GM21381 (cell line): Measurements from ENCODE around the gene SNUPN.
"Not testable (repeated sequence)": the region's sequence is repeated elsewhere in the genome, so short reads cannot be mapped to it uniquely, and the experiment has no call there.

Experiments used
- ATAC-seq: cut with Tn5 transposase; IDR thresholded peaks from one replicate; pipeline ENCODE4 v1.9.1; 2021; ENCODE audit warnings: mild to moderate bottlenecking, moderate library complexity; ENCODE audit not compliant: unreplicated experiment

Gene SNUPN

GRCh38 chr15:75637245-75638009 is 11.9 kb upstream of the SNUPN start:
- no peak for ATAC-seq

GRCh38 chr15:75636026-75636425 is 10.5 kb upstream of the SNUPN start:
- ATAC-seq: no peak

- ATAC-seq: not testable (repeated sequence)
Observed at GRCh38 chr15:75633922-75634321, 8.4 kb upstream of the SNUPN start.

- no peak for ATAC-seq
Observed at GRCh38 chr15:75631935-75632334, 6.4 kb upstream of the SNUPN start.

GRCh38 chr15:75622505-75622904 is 3.0 kb downstream of the SNUPN start:
- no peak for ATAC-seq

GRCh38 chr15:75620841-75621391 is 4.6 kb downstream of the SNUPN start:
- no peak for ATAC-seq

GRCh38 chr15:75620058-75620820 is 5.3 kb downstream of the SNUPN start:
- ATAC-seq: no peak

- ATAC-seq: no peak
Observed at GRCh38 chr15:75616766-75617165, 8.8 kb downstream of the SNUPN start.

GRCh38 chr15:75606711-75607699 is 18.5 kb downstream of the SNUPN start:
- no peak for ATAC-seq

- ATAC-seq: no peak
Observed at GRCh38 chr15:75606026-75606425, 19.5 kb downstream of the SNUPN start.

- no peak for ATAC-seq
Observed at GRCh38 chr15:75599401-75599800, 26.1 kb downstream of the SNUPN start.

- no peak for ATAC-seq
Observed at GRCh38 chr15:75598361-75598760, 27.2 kb downstream of the SNUPN start.

GRCh38 chr15:75597667-75598341 is 27.7 kb downstream of the SNUPN start:
- no peak for ATAC-seq

GRCh38 chr15:75596703-75597345 is 28.7 kb downstream of the SNUPN start:
- no peak for ATAC-seq

- no peak for ATAC-seq
Observed at GRCh38 chr15:75594276-75594675, 31.2 kb downstream of the SNUPN start.

- no peak for ATAC-seq
Observed at GRCh38 chr15:75591655-75592364, 33.7 kb downstream of the SNUPN start.

- no peak for ATAC-seq
Observed at GRCh38 chr15:75590239-75590638, 35.3 kb downstream of the SNUPN start.

- no peak for ATAC-seq
Observed at GRCh38 chr15:75589071-75589470, 36.5 kb downstream of the SNUPN start.

GRCh38 chr15:75586422-75586821 is 39.1 kb downstream of the SNUPN start:
- ATAC-seq: not testable (repeated sequence)
